Stimulated activated naive CD4-positive, alpha-beta T cell treated with Interleukin-2 at 50 U/mL for 16 hours (primary cell): ENCODE measurements around the gene AFF2.

Source experiments
- DNase-seq: peaks from one replicate; lab custom pipeline; 2025; lab: John Stamatoyannopoulos, UW

The AFF2 gene

DNA sequence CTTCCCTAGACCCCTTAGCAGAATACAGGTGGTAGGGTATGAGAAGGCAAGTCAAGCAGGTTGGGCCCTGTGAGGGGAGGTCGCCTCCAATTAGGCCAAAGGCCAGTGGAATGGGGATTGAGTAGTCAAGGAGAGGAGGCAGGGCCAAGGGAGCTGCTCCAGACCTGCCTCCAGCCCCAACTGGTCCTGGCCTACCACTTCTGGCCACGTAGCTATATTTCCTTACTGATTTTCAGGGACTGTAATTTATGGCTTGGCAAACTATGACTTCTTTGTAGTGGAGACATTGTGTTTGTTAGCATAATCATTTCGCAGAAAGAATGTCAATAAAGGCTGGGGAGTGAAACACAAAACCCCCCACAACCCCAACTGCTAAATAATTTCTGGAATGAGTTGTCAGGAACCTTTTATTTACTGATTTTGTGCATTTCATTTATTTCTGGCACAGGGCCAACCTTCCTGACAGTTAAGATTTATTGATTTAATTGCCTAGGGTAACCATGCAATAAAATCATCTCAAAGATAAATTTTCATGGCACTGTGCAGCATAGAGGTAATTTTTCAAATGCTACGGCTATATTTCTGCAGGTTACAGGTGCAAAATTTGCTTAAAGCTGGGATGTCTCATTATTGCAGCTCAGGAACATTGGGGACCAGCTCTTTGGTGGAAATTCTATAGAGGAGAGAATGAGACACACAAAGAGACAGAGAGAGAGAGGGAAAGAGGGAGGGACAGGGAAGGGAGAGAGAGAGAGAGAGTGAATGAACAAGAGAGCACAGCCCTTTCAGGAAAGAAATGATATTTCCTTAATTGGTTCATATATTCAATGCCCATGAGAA is 509.8 kb downstream of the AFF2 start:
- no peak for DNase-seq

DNA sequence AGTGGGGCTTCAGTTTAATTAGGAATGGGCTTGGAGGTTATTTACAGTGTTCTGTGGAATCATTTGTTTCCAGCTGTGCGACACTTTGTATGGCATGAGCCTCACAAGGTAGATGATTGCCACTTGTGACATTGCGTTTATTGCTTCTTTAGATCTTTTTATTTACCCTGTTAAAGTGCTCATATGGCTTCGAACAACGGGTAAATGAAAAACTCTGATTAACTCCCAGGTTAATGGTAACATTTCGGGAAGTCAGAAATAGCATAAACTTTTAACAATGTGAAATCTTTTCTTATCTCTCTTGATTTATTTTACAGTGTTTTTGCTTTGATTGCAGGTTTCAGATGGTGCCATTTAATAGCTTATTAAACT is 510.4 kb downstream of the AFF2 start:
- no peak for DNase-seq

DNA sequence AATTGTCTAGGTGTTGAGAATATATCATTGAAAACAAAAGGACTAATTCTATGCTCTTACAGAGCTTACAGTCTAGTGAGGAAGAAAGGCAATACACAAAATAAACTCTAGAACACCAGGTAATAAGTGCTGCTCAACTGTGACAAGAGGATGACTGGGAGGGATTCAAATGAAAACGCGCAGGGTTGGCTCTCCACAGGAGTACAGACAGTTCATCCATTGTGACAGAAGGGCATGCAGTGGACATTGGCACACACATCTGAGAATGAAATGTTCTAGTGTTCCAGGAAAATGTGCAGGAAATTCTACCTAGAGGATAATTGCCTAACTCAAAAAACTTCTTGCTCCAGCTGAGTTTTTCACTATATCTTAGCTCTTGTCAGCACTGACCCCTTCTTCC is 512.7 kb downstream of the AFF2 start:
- DNase-seq = no peak

DNA sequence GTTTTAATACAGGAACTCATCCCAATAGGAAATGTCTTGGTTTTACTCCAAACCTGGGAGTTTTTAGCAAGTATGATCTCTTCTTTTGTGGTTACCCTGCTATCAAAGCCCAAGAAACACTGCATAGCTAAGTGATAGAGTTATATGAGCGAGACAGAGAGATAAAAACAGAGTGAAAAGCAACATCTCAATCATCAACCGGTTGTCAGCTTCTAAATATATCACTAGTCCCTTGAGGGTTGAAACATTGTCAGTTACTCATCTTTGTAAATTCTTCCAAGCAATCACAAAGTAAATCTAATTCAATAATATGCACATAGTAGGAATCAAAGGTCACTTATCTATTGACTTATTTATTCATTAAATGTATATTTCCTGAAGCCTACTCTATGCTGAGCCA is 520.7 kb downstream of the AFF2 start:
- DNase-seq = no peak

DNA sequence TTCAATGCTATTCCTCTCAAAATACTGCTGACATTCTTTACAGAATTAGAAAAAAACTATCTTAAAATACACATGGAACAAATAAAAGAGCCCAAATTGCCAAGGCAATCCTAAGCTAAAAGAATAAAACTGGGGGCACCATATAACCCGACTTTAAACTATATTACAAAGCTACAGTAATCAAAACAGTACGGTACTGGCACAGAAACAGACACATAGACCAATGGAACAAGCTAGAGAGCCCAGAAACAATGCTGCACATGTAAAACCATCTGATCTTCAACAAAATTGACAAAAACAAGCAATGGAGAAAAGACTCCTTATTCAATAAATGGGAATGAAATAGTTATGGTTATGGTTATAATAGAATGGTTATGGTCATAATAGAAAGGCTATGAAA is 522.1 kb downstream of the AFF2 start:
- no peak for DNase-seq

DNA sequence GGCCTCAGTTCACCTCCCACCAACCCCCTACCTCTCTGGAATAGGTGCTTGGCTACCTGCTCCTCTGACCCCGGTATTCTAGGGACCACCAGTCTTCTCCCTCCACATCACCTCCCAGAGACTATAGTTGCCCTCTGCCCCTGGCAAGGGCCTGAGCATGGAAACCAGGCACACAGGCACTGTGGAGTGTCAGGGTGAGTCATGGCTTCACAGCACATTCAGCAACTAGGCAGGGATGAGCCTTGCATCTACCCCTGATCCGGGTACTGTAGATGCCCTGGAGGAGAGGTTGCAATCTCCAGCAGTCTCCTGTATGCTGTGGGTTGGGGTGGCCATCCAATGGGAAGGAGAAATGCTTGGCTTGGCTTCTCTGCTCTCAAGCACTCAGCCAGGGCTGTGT is 532.0 kb downstream of the AFF2 start:
- no peak for DNase-seq

DNA sequence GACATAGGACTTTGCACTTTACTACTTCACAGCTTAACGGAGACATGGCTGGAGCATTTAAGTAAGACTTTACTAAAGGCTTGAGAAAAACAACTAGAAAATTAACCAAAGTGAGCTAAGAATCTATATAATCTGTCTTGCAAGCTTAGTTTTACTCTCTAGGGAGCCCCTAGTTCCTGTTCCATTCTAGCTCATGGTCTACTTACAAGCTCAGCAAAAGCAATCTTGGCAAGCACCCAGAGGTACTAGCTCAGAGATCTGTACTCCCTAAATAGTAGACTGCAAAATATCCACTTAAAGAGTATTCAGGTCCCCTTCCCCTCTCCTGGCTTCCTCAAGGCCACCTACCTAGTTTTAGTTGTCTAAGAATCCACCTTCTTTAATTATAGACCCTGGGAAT is 535.7 kb downstream of the AFF2 start:
- no peak for DNase-seq

DNA sequence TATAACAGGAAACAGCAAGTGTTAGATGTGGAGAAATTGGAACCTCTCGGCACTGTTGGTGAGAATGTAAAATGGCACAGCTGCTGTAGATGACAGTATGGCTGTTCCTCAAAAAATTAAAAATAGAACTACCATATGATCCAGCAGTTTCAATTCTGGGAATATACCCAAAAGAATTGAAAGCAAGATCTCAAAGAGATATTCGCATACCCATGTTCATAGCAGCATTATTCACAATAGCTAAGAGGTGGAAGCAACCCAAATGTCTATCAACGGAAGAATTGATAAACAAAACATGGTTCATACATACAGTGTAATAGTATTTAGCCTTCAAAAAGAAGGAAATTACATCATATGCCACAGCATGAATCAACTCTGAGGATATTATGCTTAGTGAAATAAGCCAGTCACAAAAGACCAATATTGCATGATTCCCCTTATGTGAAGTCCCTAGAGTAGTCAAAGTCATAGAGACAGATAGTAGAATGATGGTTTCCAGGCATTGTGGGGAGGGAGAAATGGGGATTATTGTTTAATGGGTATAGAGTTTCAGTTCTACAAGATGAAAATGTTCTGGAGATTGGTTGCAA is 537.0 kb downstream of the AFF2 start:
- DNase-seq = no peak

DNA sequence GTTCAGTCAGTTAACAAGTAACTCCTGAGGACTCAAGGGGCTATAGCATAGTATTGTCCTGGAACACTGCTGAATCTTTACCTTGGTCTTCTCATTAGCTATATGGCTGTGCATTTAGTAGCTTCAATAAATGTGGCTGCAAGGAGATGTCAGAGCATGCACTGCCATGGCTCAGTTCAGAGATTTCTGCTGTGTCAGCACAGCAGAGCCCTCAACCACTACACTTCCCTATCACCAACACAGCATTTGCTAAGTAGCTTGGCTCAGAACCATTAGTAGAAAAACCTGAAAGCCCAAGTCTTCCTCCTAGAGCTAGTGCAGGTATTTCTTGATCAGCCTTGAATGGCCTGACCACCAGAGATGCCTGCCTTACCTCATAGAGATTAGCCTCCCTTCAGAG is 538.6 kb downstream of the AFF2 start:
- no peak for DNase-seq

DNA sequence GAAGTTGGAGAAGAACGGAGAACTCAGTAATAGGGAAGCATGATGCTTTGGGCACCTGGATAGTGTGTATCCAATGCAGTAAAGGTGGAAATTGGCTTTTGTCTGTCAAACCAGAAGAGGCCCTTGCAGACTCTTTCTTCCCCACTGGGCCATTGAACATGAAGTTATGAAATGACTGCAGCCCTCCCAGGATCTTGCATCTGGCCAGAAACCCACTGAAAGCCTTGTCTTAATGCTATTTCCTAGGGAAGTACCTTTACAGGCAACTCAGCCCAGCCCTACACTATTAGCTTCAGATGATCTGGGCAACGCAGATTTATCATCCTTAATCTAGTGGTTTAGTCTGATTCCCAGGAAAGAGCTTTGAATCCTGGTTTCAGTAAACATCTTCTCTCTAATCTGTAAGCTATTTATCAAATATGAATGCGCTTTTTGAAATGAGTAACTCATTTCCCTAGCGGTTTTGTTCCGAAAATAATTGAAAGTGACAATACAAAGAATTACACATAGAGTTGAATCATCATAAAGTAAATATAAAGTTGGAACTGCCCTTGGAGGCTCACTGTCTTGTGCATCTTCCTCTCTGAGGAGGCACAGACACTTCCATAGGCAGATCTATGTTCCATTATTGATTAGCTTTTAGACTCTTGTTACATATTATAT is 540.6 kb downstream of the AFF2 start:
- no peak for DNase-seq

DNA sequence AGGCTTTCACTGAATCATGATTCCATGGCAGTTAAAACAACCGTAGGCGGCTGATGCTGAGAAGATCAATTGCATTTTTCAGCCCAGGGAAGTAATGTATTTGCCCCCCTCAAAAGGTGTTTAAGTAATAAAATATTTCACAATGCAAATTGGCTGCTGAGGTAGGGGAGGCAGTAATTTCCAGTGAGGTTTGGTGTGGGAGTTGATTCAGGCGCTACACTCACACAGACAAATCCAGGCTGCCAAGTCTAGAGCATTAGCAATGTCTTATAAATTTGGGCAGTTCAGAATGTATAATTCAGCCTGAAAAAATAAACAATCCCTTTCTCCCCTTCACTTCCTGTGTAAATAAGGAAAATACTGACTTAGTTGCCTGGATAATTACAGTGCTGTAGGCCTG is 543.0 kb downstream of the AFF2 start:
- no peak for DNase-seq

DNA sequence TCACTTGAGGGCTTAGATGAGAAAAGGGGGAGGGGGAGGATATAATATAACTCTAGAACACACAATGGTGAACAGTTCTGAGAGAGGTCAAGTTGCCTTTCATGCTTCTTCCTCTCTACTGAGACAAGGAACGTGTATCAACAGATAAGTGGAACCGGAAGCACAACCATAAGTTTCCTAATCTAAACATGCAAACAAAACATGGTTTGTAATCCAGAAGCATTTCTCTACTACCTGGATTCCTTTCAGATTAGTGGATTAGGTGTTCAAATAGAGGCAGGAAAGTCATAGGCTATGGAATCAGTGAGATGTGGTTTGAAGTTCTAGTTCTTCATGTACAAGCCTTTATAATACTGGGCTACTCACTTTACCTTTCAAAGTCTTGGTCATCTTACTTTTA is 544.1 kb downstream of the AFF2 start:
- no peak for DNase-seq

DNA sequence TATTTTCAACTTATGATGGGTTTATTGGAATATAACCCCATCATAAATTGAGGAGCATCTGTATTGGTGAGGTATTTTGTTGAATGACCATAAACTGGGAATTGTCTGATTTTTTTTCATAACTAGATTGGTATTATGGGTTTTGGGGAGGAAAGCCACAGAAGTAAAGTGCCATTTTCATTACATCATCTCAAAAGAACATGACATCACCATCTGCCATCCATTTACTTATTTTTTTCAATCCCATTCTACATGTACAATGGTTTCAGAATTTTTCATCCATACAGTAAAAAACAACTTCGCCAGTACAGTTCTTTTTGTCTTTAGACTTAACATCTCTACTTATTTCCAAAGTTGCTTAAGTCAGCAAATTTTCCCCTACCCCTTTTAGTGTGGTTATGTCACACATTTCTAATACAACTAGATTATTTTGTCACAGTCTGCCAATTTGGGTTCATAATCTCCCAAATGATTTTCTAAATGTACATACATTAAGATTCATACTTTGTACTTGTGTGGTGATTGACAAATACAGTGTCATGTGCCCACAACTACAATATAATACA is 545.3 kb downstream of the AFF2 start:
- DNase-seq = no peak
